Right lobe of liver (tissue), 6 donors: ENCODE measurements around the gene AMACR. TPM values are rescaled to one million over a fixed set of nuclear protein-coding genes. Genes with fewer than 3 reads are reported as not detected.
A peak's percentile ranks its signal among the peaks of the same experiment; 100 is the strongest.

Experiments used
- ATAC-seq, 4 donors: fragments of 200-7000 bp; cut with Tn5 transposase; one replicate each; pipeline ENCODE4 v1.9.1; 2020; ENCODE audit warnings: mild to moderate bottlenecking in 4 of 4, moderate library complexity in 4 of 4
- DNase-seq, 3 donors: peaks; one replicate each; pipeline ENCODE4 v3.0.0-alpha.2; 2020
- H3K27ac ChIP-seq, 3 donors: fragments of 200-600 bp; one replicate each; pipeline ENCODE4 v1.8.0; 2022
- H3K27me3 ChIP-seq, 2 donors: fragments of 200-600 bp; one replicate each; pipeline ENCODE4 v1.8.0; 2022
- H3K36me3 ChIP-seq, 4 donors: fragments of 200-600 bp; sonication (generic) in 1 of 4; one replicate each; pipeline versions ENCODE4 v1.5.1 to v1.8.0; 2017 to 2022; ENCODE audit warnings: control low read depth in 1 of 4
- H3K4me1 ChIP-seq, 4 donors: fragments of 200-600 bp; sonication (generic) in 1 of 4; one replicate each; pipeline versions ENCODE4 v1.5.1 to v1.8.0; 2017 to 2022; ENCODE audit warnings: control low read depth in 1 of 4
- H3K4me3 ChIP-seq, 3 donors: fragments of 200-600 bp; one replicate each; pipeline ENCODE4 v1.8.0; 2022
- H3K9me3 ChIP-seq, 4 donors: fragments of 200-600 bp; sonication (generic) in 1 of 4; one replicate each; pipeline versions ENCODE4 v1.5.1 to v1.8.0; 2017 to 2022; ENCODE audit warnings: control low read depth in 1 of 4
- POLR2A ChIP-seq: fragments of 450-650 bp; IDR thresholded peaks from one replicate; pipeline ENCODE4 v1.6.1; 2017; ENCODE audit warnings: antibody characterized with exemption, mild to moderate bottlenecking
- WGBS: methylation state at CpG from one replicate; pipeline ENCODE4 v1.1.6; 2018; ENCODE audit warnings: low coverage, low lambda C conversion rate; ENCODE audit not compliant: insufficient coverage; ENCODE audit errors: missing lambda C conversion rate; 5-methylcytosine and 5-hydroxymethylcytosine counted together
- intact Hi-C, 2 donors: fragments of 100-400 bp; cut with DNase I; formaldehyde crosslinking; loops; one replicate each; pipeline versions ENCODE4 v1.11.2 to v1.14.1; 2022
- total RNA-seq, 6 experiments: library from RNA; depleted of rRNA in 2 of 6; stranded (reverse); fragments of >200 nt in 2 of 6; fragmentation: NEBNext Ultra II Directional in 3 of 6; extraction: Animal tissue kit (Norgen Biotek cat#: 25700) in 3 of 6; gene quantifications; one replicate each; pipeline versions ENCODE4 v1.1.0 to v1.2.4, GENCODE V29; 2016 to 2023
- TF ChIP-seq, protein P1 (sequence below), 4 donors: fragments of 200-600 bp in 3 of 4; fragments of 450-650 bp in 1 of 4; IDR thresholded peaks; one replicate each; pipeline versions ENCODE4 v1.5.1 to v1.8.0; 2016 to 2022; ENCODE audit warnings: antibody characterized with exemption in 4 of 4, mild to moderate bottlenecking in 2 of 4
- donor health status: DM: no; HTN: yes; CAD: no.
- donor health status: DM: no; HTN: no; CAD: no.
- donor health status: DM: no; HTN: no; CAD: no.
- donor health status: DM: no; HTN: yes; CAD: no.
- donor health status: DM: no; HTN: yes; CAD: no.

Gene AMACR
- total RNA-seq, 6 experiments from 2014 or later, result 28.7 to 62.4 (median 41.9) TPM

DNA sequence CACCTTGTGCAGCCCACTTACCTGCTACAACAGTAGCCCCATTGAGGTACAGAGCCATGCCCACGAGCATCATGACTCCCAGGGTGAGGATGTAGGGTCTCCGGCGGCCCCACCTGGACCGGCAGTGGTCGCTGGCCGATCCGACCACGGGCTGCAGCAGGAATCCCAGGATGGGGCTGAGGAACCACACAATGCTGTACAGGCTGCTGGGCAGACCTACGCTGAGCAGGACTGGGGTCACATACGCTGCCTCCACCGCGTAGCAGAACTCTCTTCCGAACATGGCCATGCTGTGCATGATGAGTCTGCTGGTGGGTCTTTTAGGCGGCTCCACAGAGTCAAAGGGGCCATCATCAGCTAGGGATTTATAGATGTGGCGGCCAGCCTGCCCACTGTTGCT is 23.7 kb downstream of the AMACR start:
- TF ChIP-seq POLR2A, result no peak
- TF ChIP-seq, protein P1, sequence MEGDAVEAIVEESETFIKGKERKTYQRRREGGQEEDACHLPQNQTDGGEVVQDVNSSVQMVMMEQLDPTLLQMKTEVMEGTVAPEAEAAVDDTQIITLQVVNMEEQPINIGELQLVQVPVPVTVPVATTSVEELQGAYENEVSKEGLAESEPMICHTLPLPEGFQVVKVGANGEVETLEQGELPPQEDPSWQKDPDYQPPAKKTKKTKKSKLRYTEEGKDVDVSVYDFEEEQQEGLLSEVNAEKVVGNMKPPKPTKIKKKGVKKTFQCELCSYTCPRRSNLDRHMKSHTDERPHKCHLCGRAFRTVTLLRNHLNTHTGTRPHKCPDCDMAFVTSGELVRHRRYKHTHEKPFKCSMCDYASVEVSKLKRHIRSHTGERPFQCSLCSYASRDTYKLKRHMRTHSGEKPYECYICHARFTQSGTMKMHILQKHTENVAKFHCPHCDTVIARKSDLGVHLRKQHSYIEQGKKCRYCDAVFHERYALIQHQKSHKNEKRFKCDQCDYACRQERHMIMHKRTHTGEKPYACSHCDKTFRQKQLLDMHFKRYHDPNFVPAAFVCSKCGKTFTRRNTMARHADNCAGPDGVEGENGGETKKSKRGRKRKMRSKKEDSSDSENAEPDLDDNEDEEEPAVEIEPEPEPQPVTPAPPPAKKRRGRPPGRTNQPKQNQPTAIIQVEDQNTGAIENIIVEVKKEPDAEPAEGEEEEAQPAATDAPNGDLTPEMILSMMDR (IDR thresholded peaks at IDR 0.05), result no peak

DNA sequence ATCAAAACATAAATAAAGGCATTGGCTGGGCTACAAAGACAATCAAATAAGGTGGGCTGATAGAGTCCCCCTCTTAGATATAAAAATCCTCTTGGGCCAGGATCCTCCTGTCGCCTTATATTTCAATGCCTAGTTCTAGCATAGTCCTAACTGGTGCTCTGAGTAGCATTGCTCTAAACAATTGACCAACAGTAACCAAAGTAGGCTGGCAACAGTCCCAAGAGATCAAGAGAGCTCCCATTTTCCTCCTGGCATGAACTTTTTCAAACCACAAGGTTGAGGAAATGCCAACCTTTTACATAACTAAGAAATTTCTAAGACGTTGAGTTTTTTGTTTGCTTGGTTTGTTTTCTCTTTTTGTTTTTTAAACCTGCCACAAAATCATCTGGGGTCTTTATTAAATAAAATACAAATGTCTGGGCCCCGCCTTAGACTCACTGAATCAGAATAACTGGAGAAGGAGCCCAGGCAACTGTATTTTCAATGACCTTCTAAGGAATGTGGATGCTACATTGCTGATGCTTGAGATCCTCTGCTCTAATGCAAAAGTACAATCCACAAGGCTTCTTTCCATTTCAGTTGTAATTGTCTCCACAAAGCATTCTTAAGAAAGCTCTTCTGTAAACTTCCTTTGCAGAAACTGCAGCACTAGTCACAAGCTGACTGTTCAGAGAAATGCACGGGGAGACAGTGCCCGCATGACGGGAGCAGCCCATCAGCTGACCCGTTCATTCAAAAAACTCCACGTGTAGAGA is 26.3 kb downstream of the AMACR start:
- 79% methylated on average over 7 of the region's 8 CpGs for WGBS
- DNase-seq (no peak), ATAC-seq (no peak)
- Histone ChIP-seq H3K36me3 (peaks cover 0 to 2% (median 0%) of the 10 kb centered on the region in 4 donors), H3K27ac (no peak overlapping the region), H3K27me3 (no peaks in the 10 kb centered on the region), H3K4me3 (no peak overlapping the region), H3K4me1 (peaks cover 0 to 15% (median 3%) of the 10 kb centered on the region in 4 donors), H3K9me3 (no peaks in the 10 kb centered on the region)
- no peak for TF ChIP-seq POLR2A
- TF ChIP-seq, protein P1 (IDR thresholded peaks at IDR 0.05), result no peak
- intact Hi-C loops, result no loop called here

More for the DNA sequence above, 23.7 kb downstream of the AMACR start:
- no peaks in the 10 kb centered on the region for H3K9me3 ChIP-seq
- no CpG with 5 or more reads among the region's 15 CpGs for WGBS
- ATAC-seq, result peak in 3 of 4 donors; percentile 17 to 50 (median 40)
- DNase-seq, result no peak
- H3K27ac ChIP-seq, result no peak overlapping the region
- H3K4me1 ChIP-seq, result peaks cover 0 to 15% (median 3%) of the 10 kb centered on the region in 4 donors
- peaks cover 0 to 26% (median 9%) of the 10 kb centered on the region in 4 donors for H3K36me3 ChIP-seq
- intact Hi-C loops, result no loop called here
- H3K4me3 ChIP-seq, result no peak overlapping the region
- no peaks in the 10 kb centered on the region for H3K27me3 ChIP-seq

DNA sequence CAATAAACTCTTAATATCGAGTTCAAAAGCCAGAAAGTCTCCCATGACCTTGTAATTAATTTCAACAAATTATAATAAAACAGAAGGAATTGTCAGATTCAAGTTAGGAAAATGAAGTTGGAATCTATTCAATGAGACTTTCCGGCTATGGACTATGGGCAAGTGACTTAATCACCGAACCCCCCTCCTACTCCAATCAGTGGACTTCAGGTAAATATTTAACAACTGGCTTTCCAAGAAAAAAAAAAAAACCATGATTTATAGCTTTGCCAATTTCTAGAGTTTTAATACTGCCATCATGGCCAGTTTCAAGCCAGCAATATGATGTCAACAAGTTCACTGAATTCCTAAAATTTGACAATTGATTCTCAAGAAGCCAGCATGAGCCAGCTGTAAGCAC is 27.8 kb downstream of the AMACR start:
- DNase-seq (no peak), ATAC-seq (peak in 2 of 4 donors; percentile 23 to 49)
- WGBS, result 32% methylated on average over 3 of the region's 3 CpGs
- intact Hi-C loops, result no loop called here
- Histone ChIP-seq H3K4me3 (no peak overlapping the region), H3K9me3 (no peaks in the 10 kb centered on the region), H3K27ac (no peak overlapping the region), H3K4me1 (peaks cover 0 to 15% (median 3%) of the 10 kb centered on the region in 4 donors), H3K27me3 (no peaks in the 10 kb centered on the region), H3K36me3 (no peaks in the 10 kb centered on the region)
- TF ChIP-seq, protein P1 (IDR thresholded peaks at IDR 0.05), result no peak
- TF ChIP-seq POLR2A, result no peak

DNA sequence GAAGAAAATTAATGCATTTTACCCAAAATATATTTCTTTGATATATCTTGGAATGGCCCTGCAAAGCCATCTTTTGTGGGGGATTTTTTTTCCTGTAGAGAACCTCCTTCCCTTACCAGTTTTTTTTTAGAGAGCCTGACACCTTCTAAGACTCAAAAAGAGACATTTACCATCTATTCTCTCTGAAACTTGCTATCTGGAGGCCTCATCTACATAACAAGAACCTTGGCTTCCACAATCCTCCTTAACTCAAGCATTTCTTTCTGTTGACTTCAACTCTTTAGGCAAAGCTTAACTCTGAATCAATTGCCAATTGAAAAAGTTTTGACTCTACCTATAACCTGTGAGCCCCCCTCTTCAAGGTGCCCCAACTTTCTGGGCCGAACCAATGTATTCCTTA is 29.5 kb downstream of the AMACR start:
- intact Hi-C loops, result no loop called here
- Histone ChIP-seq H3K36me3 (no peaks in the 10 kb centered on the region), H3K4me1 (peaks cover 0 to 4% (median under 1%) of the 10 kb centered on the region in 4 donors), H3K27me3 (no peaks in the 10 kb centered on the region), H3K9me3 (no peaks in the 10 kb centered on the region), H3K4me3 (no peak overlapping the region), H3K27ac (no peak overlapping the region)
- ATAC-seq, result no peak
- WGBS, result 90% methylated on average over 1 of the region's 1 CpG
- no peak for DNase-seq
- TF ChIP-seq, protein P1 (IDR thresholded peaks at IDR 0.05), result no peak
- TF ChIP-seq POLR2A, result no peak
